Activated T-cell treated with anti-CD3 and anti-CD28 coated beads for 24 hours (primary cell): ENCODE data around the gene S100PBP.

ENCODE experiments used
- DNase-seq: peaks from one replicate; pipeline ENCODE4 v3.0.0-alpha.2; 2020; ENCODE audit warnings: low read depth

Gene S100PBP

DNA sequence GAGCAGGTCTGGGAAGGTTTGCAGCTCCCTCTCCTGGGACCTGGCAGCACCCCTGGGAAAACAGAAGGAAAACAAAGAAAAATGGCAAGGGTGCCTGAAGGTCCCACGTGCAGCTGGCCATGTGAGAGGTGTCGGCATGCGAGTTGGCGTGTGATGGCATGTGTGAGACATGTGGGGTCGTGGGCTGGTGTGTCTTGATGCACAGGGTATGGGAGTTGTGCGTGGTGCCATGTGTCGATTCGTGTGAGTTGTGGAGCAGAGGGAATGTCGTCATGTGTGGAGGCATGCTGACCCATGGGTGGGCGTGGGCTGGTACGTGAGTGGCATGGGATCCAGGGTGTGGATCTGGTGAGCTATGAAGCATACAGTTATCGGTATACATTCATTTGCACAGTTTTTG, 70.2 kb downstream of the S100PBP start:
- DNase-seq, result no peak

DNA sequence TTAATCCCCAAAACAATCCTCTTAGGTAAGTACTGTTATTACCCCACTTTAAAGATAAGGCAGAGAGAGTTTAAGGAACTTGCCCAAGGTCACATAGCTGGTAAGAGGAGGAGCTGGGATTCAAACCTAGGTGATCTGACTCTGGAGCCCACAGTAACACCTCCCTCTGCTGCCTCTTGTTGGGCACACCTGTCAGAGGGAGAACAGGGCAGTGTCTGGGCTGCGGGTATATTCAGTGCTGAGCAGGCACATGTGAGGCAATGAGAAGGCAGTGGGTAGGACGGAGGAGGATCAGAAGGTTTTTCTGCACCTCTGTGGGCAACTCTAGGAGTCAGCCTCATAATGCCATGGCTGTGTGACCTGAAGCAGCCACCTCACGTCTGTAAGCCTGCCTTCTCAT, 70.7 kb downstream of the S100PBP start:
- no peak for DNase-seq

DNA sequence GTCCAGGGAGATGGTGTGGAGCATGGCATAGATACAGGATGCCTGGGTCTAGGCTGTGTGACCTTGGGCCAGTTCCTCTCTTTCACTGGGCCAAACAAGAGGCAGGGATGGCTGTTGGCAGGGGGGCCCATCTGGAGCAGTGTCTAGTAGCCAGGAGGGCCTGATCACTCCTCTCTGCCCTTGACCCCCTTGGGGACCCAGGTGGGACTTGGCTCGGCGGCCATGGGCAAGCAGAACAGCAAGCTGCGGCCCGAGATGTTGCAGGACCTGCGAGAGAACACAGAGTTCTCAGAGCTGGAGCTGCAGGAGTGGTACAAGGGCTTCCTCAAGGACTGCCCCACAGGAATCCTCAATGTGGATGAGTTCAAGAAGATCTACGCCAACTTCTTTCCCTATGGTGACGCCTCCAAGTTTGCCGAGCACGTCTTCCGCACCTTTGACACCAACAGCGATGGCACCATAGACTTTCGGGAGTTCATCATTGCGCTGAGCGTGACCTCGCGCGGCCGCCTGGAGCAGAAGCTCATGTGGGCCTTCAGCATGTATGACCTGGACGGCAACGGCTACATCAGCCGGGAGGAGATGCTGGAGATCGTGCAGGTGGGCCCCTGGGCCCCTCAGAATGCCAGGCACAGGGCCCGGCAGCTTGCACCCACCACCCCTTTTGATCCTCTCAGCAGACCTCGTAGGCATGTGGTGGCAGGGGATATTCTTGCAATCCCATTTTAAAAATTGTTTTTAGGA, 71.4 kb downstream of the S100PBP start:
- DNase-seq, result no peak

DNA sequence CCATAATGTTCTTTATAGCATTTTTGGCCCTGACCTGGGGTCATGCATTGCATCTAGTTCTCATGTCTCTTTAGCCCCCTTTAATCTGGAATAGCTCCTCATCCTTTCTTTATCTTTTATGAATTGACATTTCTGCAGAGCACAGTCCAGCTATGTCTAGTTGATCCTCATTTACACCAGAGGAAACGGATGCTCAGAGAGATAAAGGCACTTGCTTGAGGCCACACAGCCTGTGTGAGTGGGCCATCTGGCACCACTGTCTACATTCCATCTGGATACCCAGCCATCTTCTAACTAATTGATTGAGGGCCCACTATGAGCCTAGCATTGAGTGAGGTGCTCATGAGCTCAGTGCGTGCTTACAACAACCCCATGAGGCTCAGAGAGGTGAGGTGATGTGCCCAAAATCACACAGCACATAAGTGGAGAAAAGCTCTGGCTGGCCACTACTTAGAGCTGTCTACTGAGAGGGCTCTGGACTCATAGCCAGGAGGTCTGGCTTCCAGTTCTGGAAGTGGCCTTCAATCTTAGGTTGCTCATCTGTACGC, 72.4 kb downstream of the S100PBP start:
- no peak for DNase-seq

DNA sequence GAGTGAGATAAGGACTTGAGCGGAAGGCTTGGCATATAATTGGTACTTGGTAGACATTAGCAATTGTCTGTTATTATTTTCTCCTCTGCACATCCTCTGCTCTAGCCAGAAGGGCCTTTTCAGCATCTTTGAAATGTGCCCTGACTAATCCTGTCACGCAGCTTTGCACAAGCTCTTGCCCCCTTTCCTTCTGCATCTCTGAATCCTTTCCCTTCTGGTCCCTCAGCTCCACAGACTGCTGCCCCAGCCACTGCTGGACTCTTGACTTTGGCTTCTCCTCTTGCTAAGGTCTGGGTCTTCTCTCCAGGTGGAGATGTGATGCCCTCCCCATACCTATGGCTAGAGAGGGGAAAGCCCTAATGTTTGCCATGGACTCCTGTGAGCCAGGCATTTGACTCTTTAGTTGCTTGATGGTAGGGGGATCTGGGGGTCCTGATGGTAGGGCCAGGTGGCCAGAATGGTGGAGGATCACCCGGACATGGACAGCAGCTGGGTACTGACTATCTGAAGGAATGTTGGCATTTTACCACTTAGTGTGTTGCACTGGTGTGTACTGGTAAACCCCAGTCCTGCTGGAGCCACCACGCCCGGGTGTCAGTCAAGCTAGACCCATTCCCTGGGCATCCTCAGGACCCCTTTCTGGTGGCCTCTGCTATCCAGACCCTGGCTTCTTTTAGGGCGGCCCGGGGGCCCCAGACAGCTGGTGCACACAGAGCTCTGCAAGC, 73.2 kb downstream of the S100PBP start:
- no peak for DNase-seq

DNA sequence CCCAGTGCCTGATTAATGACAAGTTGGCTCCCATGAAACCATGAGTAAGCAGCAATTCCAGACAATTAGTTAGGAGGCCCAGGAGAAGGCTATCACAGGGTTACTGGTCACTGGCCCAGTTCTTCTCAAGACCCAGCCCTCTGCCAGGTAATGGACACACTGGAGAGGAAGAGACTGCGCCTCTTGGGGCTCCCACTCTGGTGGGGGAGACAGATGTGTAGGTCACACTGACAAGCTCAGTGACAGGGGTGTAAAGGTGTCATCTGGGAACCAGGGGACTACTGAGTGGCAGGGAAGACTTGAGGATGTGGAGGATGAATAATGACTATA, 73.8 kb downstream of the S100PBP start:
- no peak for DNase-seq

DNA sequence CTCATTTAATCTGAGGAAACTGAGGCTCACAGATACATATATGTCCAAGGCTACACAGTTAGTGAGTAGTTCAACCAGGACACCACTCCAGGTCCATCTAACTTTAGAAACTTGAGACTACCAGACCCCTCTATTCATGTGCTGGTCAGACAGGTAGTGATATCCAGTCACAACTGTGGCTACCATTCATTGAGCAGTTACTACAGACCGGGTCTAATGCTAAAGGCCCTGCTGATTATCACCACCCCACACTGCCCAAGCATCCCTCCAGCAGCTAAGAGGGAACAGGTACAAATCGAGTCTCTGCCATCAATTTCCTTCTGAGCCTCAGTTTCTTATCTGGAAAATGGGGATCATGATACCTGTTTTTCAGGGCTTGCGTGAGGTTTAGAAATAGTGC, 74.2 kb downstream of the S100PBP start:
- DNase-seq, result no peak

DNA sequence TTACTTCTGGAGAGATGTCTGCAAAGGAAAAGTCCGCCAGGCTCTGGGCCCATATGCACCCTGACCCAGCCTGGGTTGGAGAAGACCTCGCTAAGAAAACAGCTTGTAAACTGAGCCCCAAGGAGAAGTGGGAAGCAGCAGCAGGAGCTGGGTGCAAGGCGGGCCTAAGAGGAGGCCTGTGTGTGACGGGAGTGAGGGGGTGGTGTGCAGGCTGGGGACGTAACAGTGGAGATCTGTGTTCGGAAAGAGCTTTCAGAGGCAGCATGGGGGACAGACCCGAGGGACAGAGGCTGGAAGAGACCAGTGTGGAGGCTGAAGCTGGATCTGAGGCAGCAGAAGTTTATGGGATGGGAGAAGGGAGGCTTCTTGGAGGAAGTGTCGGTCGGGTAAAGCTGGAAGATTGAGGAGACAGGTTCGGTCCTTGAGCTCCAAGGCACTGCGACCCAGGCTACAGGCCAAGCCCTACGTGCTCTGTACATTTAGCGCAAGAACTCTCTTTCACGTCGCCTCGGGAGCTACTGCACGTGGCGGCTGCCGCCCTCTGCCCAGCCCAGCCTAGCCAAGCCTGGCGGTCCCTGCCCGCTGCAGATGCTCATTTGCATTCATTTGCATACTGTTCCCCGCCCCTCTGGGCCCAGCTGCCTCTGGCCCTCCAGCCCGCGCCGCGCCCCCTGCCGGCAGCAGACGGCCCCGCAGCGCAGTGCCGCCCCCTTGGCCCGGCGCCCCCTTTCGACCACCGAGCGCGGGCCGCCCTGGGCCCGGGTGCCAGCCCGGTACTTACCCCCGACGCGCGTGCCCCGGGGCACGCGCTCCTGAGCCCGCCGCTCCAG, 75.1 kb downstream of the S100PBP start:
- DNase-seq, result peak; percentile 20

DNA sequence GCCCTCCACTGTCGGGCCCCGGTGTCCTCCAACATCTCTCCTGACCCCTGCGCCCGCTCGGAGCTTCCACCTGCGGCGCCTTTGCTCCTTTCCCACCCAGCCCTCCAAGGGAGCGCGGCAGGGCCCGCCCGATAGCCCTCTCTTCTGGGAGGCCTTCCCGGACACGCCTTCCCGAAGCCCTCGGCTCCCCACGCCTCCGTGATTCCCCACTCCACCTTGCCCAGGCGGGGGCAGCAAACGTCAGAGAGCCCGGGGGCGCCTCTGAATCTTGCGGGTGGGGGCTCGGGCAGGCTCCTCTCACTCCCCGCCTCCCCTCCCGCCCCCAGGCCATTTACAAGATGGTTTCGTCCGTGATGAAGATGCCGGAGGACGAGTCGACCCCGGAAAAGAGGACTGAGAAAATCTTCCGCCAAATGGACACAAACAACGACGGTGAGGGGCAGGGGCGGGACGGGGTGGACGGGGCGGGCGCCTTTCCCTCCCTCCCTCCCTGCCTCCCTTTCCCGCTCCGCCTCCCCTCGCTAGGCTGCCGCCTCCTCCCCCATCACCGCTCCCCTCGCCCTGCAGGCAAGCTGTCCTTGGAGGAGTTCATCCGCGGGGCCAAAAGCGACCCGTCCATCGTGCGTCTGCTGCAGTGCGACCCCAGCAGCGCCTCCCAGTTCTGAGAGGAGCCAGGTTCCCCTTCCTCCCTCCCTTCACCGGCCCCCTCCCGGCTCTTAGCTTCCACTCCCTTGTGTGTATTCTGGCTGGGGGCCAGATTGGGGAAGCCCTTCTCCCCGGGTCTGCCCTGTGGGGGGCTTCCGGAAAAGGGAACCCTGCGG, 76.0 kb downstream of the S100PBP start:
- DNase-seq, result no peak

DNA sequence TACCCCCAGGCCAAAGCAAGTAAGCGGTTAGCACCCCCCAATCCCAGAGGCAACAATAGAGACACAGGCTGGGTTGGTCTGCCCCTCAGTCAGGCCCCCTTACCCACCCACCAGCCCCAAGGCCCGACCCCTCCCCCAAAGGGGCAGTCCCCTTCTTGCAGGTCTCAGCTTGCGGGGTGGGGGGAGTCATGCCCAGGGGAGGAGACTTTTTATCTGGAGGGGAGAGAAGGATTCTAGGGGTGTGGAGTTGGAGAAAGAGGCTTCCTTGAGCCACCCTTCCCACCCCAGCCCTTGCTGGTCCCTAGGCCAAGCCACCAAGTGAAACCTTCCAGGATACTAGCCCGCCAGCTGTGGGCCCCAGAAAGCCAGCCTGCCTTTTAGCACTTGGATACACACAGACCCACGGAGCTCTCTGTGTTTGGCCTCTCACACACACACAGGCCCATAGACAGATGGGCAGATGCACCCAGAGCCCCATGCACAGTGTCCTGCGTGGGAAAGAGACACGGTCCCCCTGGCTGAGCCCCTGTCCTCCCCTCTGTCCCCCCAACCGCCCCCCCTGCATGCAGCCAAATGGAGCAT, 76.7 kb downstream of the S100PBP start:
- no peak for DNase-seq

DNA sequence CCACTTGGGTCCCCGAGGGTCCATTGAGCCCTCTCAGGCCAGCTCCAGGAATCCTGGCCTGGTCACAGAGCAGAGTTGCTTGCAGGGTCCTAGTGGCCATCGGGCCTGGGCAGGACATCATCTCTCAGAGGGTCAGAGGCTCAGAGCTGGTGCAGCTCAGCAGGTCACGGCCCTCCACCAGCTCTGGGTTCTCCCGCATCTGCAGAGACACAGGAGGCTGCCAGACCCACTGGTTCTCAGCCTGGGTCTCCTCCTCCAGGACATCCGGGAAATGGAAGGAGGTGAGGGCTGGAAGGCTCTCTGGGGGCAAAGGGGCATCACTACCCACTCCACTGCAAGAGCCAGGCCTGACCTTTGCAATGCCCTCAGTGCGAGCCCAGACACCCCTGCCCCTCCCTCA, 77.2 kb downstream of the S100PBP start:
- DNase-seq, result no peak

DNA sequence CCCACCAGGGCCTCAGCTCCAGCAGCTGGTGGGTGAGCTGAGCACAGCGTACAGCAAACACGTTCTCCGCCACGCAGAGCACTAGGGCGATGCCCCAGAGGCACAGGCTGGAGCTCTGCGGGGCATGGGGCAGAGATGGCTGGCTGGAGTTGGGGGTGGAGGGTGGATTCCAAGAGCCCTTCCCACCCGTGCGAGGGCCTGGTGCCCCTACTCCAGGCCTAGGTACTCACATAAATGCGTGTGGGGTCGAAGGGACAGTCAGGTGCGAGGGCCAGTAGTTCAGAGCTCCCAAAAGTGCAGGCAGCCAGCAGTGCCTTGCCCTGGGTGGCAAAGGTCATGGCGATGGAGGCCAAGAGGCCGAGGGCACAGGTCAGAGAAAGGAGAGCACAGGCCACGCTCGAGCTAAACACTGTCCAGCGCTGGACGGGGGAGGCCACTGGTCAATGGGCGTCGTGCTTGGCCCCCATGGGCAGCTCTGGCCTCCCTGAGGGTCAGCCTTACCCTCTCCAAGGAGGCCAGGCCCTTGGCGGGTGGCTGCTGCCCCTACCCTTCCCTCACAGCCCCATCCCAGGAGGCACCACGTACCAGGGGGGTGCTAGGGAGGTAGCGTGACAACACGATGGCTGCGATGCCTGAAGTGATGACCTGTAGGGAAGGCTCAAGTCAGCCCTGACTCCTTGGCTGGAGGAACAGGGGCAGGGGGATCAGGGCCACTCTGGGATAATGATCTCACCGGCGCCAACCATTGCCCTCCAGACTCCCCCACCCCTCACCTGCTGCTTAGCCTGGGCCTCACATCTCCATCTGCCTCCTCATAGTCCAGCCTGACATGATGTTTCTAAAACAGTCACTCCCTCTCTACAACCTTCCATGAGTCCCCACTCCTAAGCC, 78.1 kb downstream of the S100PBP start:
- no peak for DNase-seq

DNA sequence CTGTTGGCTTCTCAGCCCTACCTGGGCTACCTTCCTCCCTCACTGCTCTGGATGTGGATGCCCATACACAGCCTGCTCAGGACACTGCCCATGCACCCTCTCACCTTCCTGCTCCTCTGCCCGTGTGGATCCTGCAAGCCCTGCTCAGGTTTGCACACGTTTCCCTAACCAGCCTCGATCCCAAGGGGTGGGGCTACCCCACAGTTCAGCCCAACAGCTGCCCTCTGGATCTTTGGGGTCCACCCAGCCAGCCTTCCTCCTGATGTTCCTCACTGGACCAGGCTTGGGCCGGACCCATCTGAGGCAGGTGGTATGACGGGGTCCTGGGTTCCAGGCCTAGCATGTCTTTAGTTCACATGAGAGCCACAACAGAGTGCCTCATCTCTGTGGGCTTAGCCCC, 79.0 kb downstream of the S100PBP start:
- no peak for DNase-seq

DNA sequence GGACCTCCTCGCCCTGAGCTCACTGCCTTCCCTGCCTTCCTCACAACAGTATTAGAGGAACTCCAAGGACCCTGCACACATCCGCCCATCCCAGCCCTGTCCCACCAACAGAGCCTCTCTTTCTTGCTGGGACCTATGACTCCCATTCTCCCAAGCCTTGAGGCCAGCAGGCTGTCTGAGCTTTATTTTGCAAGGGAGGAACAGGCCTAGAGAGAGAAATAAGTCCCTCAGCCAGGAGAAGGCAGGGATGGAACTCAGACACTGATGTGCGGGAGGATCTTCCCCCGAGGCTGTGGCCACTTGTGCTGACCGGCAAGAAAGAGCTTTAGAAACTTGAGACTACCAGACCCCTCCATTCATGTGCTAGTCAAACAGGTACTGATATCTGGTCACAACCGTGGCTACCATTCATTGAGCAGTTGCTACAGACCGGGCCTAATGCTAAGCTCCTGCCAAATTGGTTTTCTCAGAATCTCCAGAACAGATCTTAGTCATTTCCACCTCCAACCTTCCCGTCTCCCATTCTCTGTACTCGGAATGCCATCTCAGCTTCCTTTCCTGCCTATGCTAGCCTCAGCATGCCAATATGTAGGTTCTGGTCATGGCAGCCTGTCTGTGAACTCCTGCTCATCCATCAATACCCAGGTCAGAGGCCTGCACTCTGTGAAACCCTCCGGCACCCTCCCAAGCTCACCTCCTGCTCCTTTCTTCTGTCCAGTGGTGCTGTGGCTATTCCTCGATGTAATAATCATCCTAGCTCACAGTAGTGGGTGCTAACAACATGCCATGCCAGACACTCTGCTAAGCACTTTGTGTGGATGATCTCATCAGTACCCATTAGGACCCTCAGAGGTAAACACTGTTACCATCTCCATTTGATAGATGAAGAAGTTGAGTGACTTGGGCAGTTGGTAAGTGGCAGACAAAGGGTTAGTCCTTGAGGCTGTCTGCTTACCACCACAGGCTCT, 79.9 kb downstream of the S100PBP start:
- DNase-seq, result no peak

DNA sequence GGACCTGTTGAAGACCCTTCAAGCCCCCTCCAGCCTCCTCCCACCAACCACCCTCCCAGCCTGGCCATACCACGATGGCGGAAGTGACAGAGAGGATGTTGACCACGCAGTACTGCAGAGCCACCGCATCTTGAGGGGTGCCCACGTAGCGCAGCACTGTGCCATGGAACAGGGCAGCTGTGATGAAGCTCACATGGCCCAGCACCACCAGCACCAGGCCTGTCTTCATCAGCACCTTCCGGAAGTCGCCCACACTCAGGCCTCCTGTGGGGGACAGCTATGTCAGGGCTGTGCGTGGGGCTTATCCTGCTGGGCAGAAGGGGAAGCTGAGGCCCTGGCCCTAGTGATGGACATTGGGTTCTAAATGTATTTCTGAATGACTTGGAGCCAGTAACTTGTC, 80.6 kb downstream of the S100PBP start:
- DNase-seq, result no peak

DNA sequence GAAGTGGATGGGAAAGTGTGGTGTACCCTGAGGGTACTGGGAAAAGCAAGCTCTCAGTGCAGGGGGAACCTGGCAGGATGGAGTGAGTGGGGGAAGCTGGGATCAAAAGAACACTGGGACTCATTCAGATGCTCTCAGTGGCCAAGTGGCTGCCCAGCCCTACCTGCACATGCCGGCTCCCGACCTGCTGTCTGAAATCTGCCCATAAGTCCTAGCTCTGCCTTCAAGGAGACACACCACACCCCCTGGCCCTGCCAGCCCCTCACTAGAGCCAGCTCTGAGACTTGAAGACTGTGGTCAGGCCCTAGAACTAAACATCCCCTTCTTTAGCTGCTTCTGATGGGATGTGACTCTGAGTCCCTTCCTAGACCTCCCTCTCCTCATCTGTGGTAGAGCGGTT, 81.5 kb downstream of the S100PBP start:
- no peak for DNase-seq

DNA sequence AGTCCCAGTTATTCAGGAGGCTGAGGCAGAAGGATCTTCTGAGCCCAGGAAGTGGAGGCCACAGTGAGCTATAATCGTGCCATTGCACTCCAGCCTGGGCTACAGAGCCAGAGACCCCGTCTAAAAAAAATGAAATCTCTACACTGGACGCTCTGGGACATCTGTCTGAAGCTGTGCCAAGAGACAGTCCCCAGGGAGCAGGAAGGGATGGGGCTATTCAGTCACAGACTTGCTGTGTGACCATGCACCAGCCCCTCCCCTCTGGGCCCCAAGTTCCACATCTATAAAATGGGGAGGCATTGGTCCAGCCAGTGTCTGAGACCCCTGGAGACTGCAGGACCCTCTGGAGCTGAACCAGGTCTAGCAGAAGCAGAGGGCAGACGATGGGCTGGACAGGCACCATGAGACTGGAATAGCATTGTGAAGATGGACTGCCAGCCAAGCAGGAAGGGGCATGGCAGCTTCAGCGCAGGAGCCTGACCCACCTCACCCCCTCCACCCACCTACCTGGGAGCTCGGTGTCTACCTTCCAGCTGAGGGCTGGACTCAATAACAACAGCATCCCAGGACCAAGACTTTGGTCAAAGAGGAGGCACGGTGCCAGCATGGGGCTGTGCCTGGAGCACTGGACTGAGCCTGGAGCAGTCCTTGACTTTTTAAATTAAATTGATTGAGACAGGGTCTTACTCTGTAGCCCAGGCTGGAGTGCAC, 82.3 kb downstream of the S100PBP start:
- no peak for DNase-seq

DNA sequence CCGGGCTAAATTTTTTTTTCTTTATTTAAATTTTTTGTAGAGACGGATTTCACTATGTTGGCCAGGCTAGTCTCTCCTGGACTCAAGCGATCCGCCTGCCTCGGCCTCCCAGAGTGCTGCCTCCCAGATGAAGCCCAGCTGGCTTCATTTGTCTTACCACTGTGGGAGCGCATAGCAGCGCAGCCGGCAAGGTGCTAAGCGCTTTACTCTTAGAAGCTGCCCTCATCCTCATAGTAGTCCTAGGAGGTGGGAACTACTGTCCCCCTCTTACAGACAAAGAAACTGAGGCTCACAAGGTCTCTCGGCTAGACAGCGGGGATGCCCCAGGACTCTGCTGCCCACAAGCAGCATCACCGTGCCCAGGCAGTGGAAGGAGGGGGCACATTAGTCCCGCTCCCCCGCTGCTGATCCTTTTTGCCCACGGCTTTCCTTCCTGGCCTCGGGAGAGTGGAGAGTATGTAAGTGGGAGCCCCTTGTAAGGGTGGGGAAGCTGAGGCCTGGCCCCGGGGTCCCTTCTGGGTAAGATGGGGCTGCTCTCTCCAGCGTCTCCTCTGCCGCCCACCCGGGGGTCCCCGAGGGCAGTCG, 83.0 kb downstream of the S100PBP start:
- DNase-seq, result no peak
